ENCODE results near the gene C12orf56.

The C12orf56 gene

GRCh38 chr12:64427988-64428387 lies 37.4 kb upstream of the C12orf56 start:
- Mint-ChIP-seq H3K4me3 (no peak overlapping the region), H3K27me3 (ENCODE audit: low read depth) (no peaks in the 10 kb centered on the region), H3K9me3 (no peaks in the 10 kb centered on the region), H3K4me1 (no peaks in the 10 kb centered on the region), H3K27ac (no peak overlapping the region), H3K36me3 (ENCODE audit: low read depth) (peaks cover 83% of the 10 kb centered on the region)
- TF ChIP-seq CTCF (IDR thresholded peaks at IDR 0.05; ENCODE audit: unreplicated experiment in 3 of 3), result no peak

GRCh38 chr12:64419696-64420095 lies 29.1 kb upstream of the C12orf56 start:
- H3K4me1 Mint-ChIP-seq, result no peaks in the 10 kb centered on the region
- H3K4me3 Mint-ChIP-seq, result no peak overlapping the region
- H3K27ac Mint-ChIP-seq, result no peak overlapping the region
- H3K36me3 Mint-ChIP-seq (ENCODE audit: low read depth), result peaks cover 76% of the 10 kb centered on the region
- no peaks in the 10 kb centered on the region for H3K9me3 Mint-ChIP-seq
- no peaks in the 10 kb centered on the region for H3K27me3 Mint-ChIP-seq (ENCODE audit: low read depth)
- no peak for TF ChIP-seq CTCF (IDR thresholded peaks at IDR 0.05; ENCODE audit: unreplicated experiment in 3 of 3)

- Mint-ChIP-seq H3K27me3 (ENCODE audit: low read depth) (no peaks in the 10 kb centered on the region), H3K4me3 (no peak overlapping the region), H3K36me3 (ENCODE audit: low read depth) (peaks cover 70% of the 10 kb centered on the region), H3K4me1 (no peaks in the 10 kb centered on the region), H3K9me3 (no peaks in the 10 kb centered on the region), H3K27ac (no peak overlapping the region)
- no peak for TF ChIP-seq CTCF (IDR thresholded peaks at IDR 0.05; ENCODE audit: unreplicated experiment in 3 of 3)
These were observed 27.7 kb upstream of the C12orf56 start for GRCh38 chr12:64418209-64418608.

GRCh38 chr12:64413884-64414283 lies 23.3 kb upstream of the C12orf56 start:
- no peak for TF ChIP-seq CTCF (IDR thresholded peaks at IDR 0.05; ENCODE audit: unreplicated experiment in 3 of 3)
- Mint-ChIP-seq H3K27ac (no peak overlapping the region), H3K4me3 (no peak overlapping the region), H3K36me3 (ENCODE audit: low read depth) (peaks cover 60% of the 10 kb centered on the region), H3K27me3 (ENCODE audit: low read depth) (no peaks in the 10 kb centered on the region), H3K4me1 (peaks cover 5% of the 10 kb centered on the region), H3K9me3 (no peaks in the 10 kb centered on the region)

GRCh38 chr12:64412459-64412858 lies 21.9 kb upstream of the C12orf56 start:
- H3K9me3 Mint-ChIP-seq, result no peaks in the 10 kb centered on the region
- no peak overlapping the region for H3K4me3 Mint-ChIP-seq

More at GRCh38 chr12:64412459-64412858, 21.9 kb upstream of the C12orf56 start:
- peaks cover 49% of the 10 kb centered on the region for H3K36me3 Mint-ChIP-seq (ENCODE audit: low read depth)
- H3K27me3 Mint-ChIP-seq (ENCODE audit: low read depth), result no peaks in the 10 kb centered on the region
- peak overlapping the region; percentile 5 to 88 (median 72) for H3K27ac Mint-ChIP-seq
- peaks cover 7% of the 10 kb centered on the region for H3K4me1 Mint-ChIP-seq
- no peak for TF ChIP-seq CTCF (IDR thresholded peaks at IDR 0.05; ENCODE audit: unreplicated experiment in 3 of 3)

All from nephron (organoid).